Measurements from ENCODE around the gene RAB10. TPM values are rescaled to one million over a fixed set of nuclear protein-coding genes. Genes with fewer than 3 reads are reported as not detected.
"Not testable (repeated sequence)": the region's sequence is repeated elsewhere in the genome, so short reads cannot be mapped to it uniquely, and the experiment has no call there.

RAB10 gene
- total RNA-seq, 2 donors from 2014 or later = 41.2 to 42.9 TPM

GRCh38 chr2:26139269-26140183, 105.6 kb downstream of the RAB10 start:
- no peaks in the 10 kb centered on the region for H3K27me3 Mint-ChIP-seq
- no peaks in the 10 kb centered on the region for H3K9me3 ChIP-seq (ENCODE audit: control insufficient read depth, low read length, poor library complexity, severe bottlenecking)

GRCh38 chr2:26141145-26141769, 107.4 kb downstream of the RAB10 start:
- DNase-seq (no peak), ATAC-seq (no peak)
- H3K36me3 Mint-ChIP-seq (ENCODE audit: low read depth) = no peaks in the 10 kb centered on the region
- no peaks in the 10 kb centered on the region for H3K27me3 Mint-ChIP-seq
- no peaks in the 10 kb centered on the region for H3K9me3 ChIP-seq (ENCODE audit: control insufficient read depth, low read length, poor library complexity, severe bottlenecking)
- H3K4me3 Mint-ChIP-seq = no peak overlapping the region
- no peak overlapping the region for H3K27ac Mint-ChIP-seq
- peaks cover 5% of the 10 kb centered on the region for H3K4me1 Mint-ChIP-seq

More at GRCh38 chr2:26139269-26140183, 105.6 kb downstream of the RAB10 start:
- peaks cover 2% of the 10 kb centered on the region for H3K36me3 Mint-ChIP-seq (ENCODE audit: low read depth)
- H3K27ac Mint-ChIP-seq = no peak overlapping the region
- peaks cover 8% of the 10 kb centered on the region for H3K4me1 Mint-ChIP-seq
- H3K4me3 Mint-ChIP-seq = peak overlapping the region; percentile 26
- ATAC-seq (no peak), DNase-seq (no peak)

- ATAC-seq = no peak
- Mint-ChIP-seq H3K36me3 (ENCODE audit: low read depth) (no peaks in the 10 kb centered on the region), H3K4me1 (peaks cover 4% of the 10 kb centered on the region), H3K27ac (no peak overlapping the region), H3K27me3 (peaks cover 8% of the 10 kb centered on the region), H3K4me3 (no peak overlapping the region)
- H3K9me3 ChIP-seq (ENCODE audit: control insufficient read depth, low read length, poor library complexity, severe bottlenecking) = no peaks in the 10 kb centered on the region
- no peak for DNase-seq
These were observed 110.1 kb downstream of the RAB10 start for GRCh38 chr2:26144031-26144430.

DNA sequence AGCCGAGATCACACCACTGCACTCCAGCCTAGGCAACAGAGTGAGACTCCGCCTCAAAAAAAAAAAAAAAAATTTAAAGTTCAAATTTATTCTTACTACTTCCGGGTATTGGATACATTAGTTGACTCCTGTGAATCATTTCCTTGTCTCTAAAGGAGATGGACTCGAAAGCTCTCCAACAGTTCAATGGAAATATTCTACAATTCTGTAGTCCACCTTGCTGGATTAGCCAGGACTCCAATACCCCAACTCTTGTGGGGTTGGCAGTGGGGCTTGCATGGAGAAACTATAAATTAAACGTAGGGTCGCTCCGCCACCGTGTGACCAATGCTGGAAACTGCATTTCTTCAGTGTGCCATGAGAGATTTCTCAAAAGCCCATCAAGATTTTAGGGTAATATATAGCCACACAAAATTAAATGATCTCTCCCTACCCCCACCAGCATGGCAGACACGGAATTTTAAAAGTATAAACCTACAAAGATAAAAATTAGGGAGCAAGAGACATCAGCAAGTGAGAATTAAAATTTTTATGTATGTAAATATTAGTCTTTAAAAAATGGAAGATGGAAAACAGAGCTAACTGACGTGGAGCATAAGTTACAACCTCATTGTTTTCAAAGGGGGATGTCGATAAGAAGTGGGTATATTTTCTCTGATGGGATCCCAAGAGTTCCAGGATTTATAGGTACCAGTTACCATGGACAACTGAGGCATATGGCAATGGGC, 111.2 kb downstream of the RAB10 start:
- H3K27me3 Mint-ChIP-seq = peaks cover 19% of the 10 kb centered on the region
- H3K4me1 Mint-ChIP-seq = peaks cover 2% of the 10 kb centered on the region
- H3K36me3 Mint-ChIP-seq (ENCODE audit: low read depth) = peaks cover 1% of the 10 kb centered on the region
- H3K4me3 Mint-ChIP-seq = no peak overlapping the region
- DNase-seq (peak in 2 of 3 donors; percentile 32 to 48), ATAC-seq (peak; percentile 69)
- no peaks in the 10 kb centered on the region for H3K9me3 ChIP-seq (ENCODE audit: control insufficient read depth, low read length, poor library complexity, severe bottlenecking)
- no peak overlapping the region for H3K27ac Mint-ChIP-seq

- no peaks in the 10 kb centered on the region for H3K9me3 ChIP-seq (ENCODE audit: control insufficient read depth, low read length, poor library complexity, severe bottlenecking)
- ATAC-seq (no peak), DNase-seq (no peak)
- Mint-ChIP-seq H3K36me3 (ENCODE audit: low read depth) (peaks cover 6% of the 10 kb centered on the region), H3K4me3 (no peak overlapping the region), H3K27ac (no peak overlapping the region), H3K27me3 (peaks cover 29% of the 10 kb centered on the region), H3K4me1 (peaks cover 2% of the 10 kb centered on the region)
These were observed 114.6 kb downstream of the RAB10 start for GRCh38 chr2:26148501-26148900.

DNA sequence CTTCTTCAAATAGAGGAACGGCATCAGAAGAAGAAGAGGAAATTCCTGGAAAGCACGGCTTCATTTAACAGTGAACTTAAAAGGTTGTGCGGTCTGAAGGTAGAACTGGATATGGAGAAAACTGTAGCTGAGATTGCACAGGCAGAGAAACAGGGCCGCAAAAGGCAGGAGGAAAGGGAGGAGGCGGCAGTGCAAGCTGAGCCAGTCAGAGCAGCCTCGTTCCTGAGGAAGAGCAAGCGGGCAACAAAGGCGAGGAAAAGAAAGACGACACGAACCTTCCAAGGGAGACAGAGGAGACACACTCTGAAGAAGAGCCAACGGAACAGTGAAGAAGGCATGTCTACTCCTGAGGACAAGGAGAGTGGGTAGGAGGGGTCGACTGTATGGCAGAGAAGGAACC, 116.4 kb downstream of the RAB10 start:
- DNase-seq = no peak
- no peak overlapping the region for H3K4me3 Mint-ChIP-seq
- no peak for ATAC-seq
- H3K9me3 ChIP-seq (ENCODE audit: control insufficient read depth, low read length, poor library complexity, severe bottlenecking) = no peaks in the 10 kb centered on the region
- H3K4me1 Mint-ChIP-seq = peaks cover under 1% of the 10 kb centered on the region
- peak overlapping the region; percentile 29 for H3K27ac Mint-ChIP-seq
- H3K36me3 Mint-ChIP-seq (ENCODE audit: low read depth) = peaks cover 6% of the 10 kb centered on the region
- peaks cover 29% of the 10 kb centered on the region for H3K27me3 Mint-ChIP-seq

DNA sequence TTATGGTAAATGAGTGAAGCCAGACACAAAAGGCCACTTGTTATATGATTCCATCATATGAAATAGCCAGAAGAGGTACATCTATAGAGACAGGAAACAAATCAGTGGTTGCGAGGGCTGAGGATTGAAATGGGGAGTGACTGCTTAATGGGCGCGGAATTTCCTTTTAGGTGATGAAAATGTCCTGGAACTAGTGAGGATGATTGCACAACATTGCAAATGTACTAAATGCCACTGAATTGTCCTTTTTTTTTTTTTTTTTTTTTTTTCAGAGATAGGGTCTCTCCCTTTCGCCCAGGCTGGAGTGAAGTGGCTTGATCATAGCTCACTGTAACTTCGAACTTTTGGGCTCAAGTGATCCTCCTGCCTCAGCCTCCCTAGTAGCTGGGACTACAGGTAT, 123.7 kb downstream of the RAB10 start:
- Mint-ChIP-seq H3K27ac (no peak overlapping the region), H3K4me3 (no peak overlapping the region), H3K4me1 (no peaks in the 10 kb centered on the region), H3K36me3 (ENCODE audit: low read depth) (no peaks in the 10 kb centered on the region), H3K27me3 (no peaks in the 10 kb centered on the region)
- ATAC-seq (no peak), DNase-seq (no peak)
- no peaks in the 10 kb centered on the region for H3K9me3 ChIP-seq (ENCODE audit: control insufficient read depth, low read length, poor library complexity, severe bottlenecking)

DNA sequence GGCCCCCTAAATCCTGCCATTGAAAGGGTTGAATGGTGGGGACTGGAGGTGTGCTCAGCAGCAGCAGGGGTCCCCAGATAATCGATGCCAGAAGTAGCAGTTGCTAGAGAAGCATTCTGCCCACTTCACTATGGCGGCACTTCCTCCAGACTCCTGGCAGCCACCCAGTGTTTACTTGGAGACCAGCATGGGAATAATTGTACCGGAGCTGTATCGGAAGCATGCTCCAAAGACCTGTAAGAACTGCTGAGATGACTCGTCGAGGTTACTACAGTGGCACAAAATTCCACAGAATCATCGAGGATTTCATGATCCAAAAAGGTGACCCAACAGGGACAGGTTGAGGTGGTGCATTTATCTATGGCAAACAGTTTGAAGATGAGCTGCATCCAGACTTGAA, 128.0 kb downstream of the RAB10 start:
- H3K27me3 Mint-ChIP-seq = no peaks in the 10 kb centered on the region
- H3K9me3 ChIP-seq (ENCODE audit: control insufficient read depth, low read length, poor library complexity, severe bottlenecking) = no peaks in the 10 kb centered on the region
- H3K4me1 Mint-ChIP-seq = no peaks in the 10 kb centered on the region
- H3K4me3 Mint-ChIP-seq = no peak overlapping the region
- no peak overlapping the region for H3K27ac Mint-ChIP-seq
- ATAC-seq (no peak), DNase-seq (no peak)
- no peaks in the 10 kb centered on the region for H3K36me3 Mint-ChIP-seq (ENCODE audit: low read depth)

DNA sequence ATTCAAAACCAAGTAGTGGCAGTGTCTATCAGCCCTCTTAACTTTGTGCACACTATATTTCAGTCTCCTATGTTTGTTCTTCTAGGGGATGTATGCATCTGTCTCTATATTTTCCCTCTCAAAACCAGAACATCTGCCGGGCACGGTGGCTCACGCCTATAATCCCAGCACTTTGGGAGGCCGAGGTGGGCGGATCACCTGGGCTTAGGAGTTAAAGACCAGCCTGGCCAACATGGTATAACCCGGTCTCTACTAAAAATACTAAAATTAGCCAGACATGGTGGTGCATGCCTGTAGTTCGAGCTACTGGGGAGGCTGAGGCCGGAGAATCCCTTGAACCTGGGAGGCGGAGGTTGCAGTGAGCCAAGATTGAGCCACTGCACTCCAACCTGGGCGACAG, 129.1 kb downstream of the RAB10 start:
- DNase-seq = no peak
- H3K9me3 ChIP-seq (ENCODE audit: control insufficient read depth, low read length, poor library complexity, severe bottlenecking) = no peaks in the 10 kb centered on the region
- no peak for ATAC-seq
- Mint-ChIP-seq H3K4me3 (no peak overlapping the region), H3K4me1 (no peaks in the 10 kb centered on the region), H3K36me3 (ENCODE audit: low read depth) (no peaks in the 10 kb centered on the region), H3K27ac (no peak overlapping the region), H3K27me3 (no peaks in the 10 kb centered on the region)

DNA sequence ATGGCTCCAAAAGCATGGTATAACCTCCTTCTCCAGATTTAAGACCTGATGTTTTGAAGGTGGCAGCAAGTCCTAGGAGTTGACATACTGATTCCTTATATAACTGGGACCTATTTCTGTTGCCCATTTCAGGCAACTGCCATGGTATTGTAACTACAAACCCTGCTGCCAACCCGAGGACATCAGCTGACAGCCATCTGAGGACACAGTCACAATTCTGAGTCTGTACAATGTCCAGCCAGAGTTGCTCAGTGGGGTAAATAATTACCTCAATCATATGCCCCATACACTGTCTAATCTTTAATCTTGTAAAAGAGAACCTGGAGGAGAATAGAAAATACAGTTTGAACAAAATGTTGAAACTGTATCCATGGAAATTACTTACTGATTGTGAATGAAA, 130.3 kb downstream of the RAB10 start:
- H3K9me3 ChIP-seq (ENCODE audit: control insufficient read depth, low read length, poor library complexity, severe bottlenecking) = no peaks in the 10 kb centered on the region
- H3K4me3 Mint-ChIP-seq = no peak overlapping the region
- H3K4me1 Mint-ChIP-seq = no peaks in the 10 kb centered on the region
- H3K36me3 Mint-ChIP-seq (ENCODE audit: low read depth) = no peaks in the 10 kb centered on the region
- no peak for ATAC-seq
- H3K27me3 Mint-ChIP-seq = no peaks in the 10 kb centered on the region
- no peak for DNase-seq
- H3K27ac Mint-ChIP-seq = no peak overlapping the region

DNA sequence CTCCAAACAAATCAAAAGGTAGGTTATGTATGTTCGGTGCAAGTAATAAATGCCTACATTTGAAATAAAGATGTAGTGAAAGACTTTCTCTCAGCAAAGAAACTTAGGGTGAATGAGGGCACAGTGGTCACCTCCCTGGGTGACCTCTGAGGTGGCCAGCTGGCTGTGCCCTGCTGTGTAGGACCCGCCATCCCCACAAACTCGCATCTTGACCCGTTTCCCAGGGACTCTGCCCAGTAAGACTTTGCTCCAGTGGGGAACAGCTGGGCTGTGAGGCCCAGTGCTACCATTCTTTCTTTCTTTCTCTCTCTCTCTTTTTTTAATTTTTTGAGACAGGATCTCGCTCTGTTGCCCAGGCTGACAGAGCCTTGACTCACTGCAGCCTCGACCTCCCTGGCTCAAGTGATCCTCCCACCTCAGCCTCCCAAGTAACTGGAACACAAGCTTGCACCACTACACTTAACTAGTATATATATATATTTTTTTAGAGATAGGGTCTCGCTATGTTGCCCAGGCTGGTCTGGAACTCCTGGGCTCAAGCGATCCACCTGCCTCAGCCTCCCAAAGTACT, 130.8 kb downstream of the RAB10 start:
- no peak for DNase-seq

GRCh38 chr2:26165403-26165802, 131.5 kb downstream of the RAB10 start:
- Mint-ChIP-seq H3K36me3 (ENCODE audit: low read depth) (no peaks in the 10 kb centered on the region), H3K4me3 (no peak overlapping the region), H3K27ac (no peak overlapping the region), H3K27me3 (peaks cover 5% of the 10 kb centered on the region), H3K4me1 (no peaks in the 10 kb centered on the region)
- no peak for ATAC-seq
- no peaks in the 10 kb centered on the region for H3K9me3 ChIP-seq (ENCODE audit: control insufficient read depth, low read length, poor library complexity, severe bottlenecking)
- no peak for DNase-seq

More for the DNA sequence above, 130.8 kb downstream of the RAB10 start:
- no peak for ATAC-seq
- H3K4me1 Mint-ChIP-seq = no peaks in the 10 kb centered on the region
- no peaks in the 10 kb centered on the region for H3K36me3 Mint-ChIP-seq (ENCODE audit: low read depth)
- peaks cover 2% of the 10 kb centered on the region for H3K27me3 Mint-ChIP-seq
- H3K27ac Mint-ChIP-seq = no peak overlapping the region
- no peak overlapping the region for H3K4me3 Mint-ChIP-seq
- H3K9me3 ChIP-seq (ENCODE audit: control insufficient read depth, low read length, poor library complexity, severe bottlenecking) = no peaks in the 10 kb centered on the region

DNA sequence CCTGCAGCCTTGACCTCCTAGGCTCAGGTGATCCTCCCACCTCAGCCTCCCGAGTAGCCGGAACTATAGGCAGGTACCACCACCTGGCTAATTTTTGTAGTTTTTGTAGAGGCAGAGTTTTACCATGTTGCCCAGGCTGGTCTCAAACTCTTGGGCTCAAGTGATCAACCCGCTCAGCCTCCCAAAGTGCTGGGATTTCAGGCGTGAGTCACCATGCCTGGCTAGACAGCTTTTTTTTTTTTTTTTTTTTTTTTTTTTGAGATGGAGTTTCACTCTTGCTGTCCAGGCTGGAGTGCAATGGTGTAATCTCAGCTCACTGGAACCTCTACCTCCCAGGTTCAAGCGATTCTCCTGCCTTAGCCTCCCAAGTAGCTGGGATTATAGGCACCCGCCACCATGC, 132.7 kb downstream of the RAB10 start:
- H3K4me3 Mint-ChIP-seq; H3K36me3 Mint-ChIP-seq (ENCODE audit: low read depth); H3K9me3 ChIP-seq (ENCODE audit: control insufficient read depth, low read length, poor library complexity, severe bottlenecking); DNase-seq; H3K4me1 Mint-ChIP-seq; H3K27ac Mint-ChIP-seq; ATAC-seq: not testable (repeated sequence)
- H3K27me3 Mint-ChIP-seq = peaks cover 12% of the 10 kb centered on the region
